Right lobe of liver (tissue), 6 donors: ENCODE results near the gene HAUS7. TPM values are rescaled to one million over a fixed set of nuclear protein-coding genes. Genes with fewer than 3 reads are reported as not detected.

ENCODE experiments used
- ATAC-seq, 4 donors: fragments of 200-7000 bp; cut with Tn5 transposase; one replicate each; pipeline ENCODE4 v1.9.1; 2020; ENCODE audit warnings: mild to moderate bottlenecking in 4 of 4, moderate library complexity in 4 of 4
- DNase-seq, 3 donors: peaks; one replicate each; pipeline ENCODE4 v3.0.0-alpha.2; 2020
- H3K27ac ChIP-seq, 3 donors: fragments of 200-600 bp; one replicate each; pipeline ENCODE4 v1.8.0; 2022
- H3K27me3 ChIP-seq, 2 donors: fragments of 200-600 bp; one replicate each; pipeline ENCODE4 v1.8.0; 2022
- H3K36me3 ChIP-seq, 4 donors: fragments of 200-600 bp; sonication (generic) in 1 of 4; one replicate each; pipeline versions ENCODE4 v1.5.1 to v1.8.0; 2017 to 2022; ENCODE audit warnings: control low read depth in 1 of 4
- H3K4me1 ChIP-seq, 4 donors: fragments of 200-600 bp; sonication (generic) in 1 of 4; one replicate each; pipeline versions ENCODE4 v1.5.1 to v1.8.0; 2017 to 2022; ENCODE audit warnings: control low read depth in 1 of 4
- H3K4me3 ChIP-seq, 3 donors: fragments of 200-600 bp; one replicate each; pipeline ENCODE4 v1.8.0; 2022
- H3K9me3 ChIP-seq, 4 donors: fragments of 200-600 bp; sonication (generic) in 1 of 4; one replicate each; pipeline versions ENCODE4 v1.5.1 to v1.8.0; 2017 to 2022; ENCODE audit warnings: control low read depth in 1 of 4
- POLR2A ChIP-seq: fragments of 450-650 bp; IDR thresholded peaks from one replicate; pipeline ENCODE4 v1.6.1; 2017; ENCODE audit warnings: antibody characterized with exemption, mild to moderate bottlenecking
- WGBS: methylation state at CpG from one replicate; pipeline ENCODE4 v1.1.6; 2018; ENCODE audit warnings: low coverage, low lambda C conversion rate; ENCODE audit not compliant: insufficient coverage; ENCODE audit errors: missing lambda C conversion rate; 5-methylcytosine and 5-hydroxymethylcytosine counted together
- intact Hi-C, 2 donors: fragments of 100-400 bp; cut with DNase I; formaldehyde crosslinking; loops; one replicate each; pipeline versions ENCODE4 v1.11.2 to v1.14.1; 2022
- total RNA-seq, 6 experiments: library from RNA; depleted of rRNA in 2 of 6; stranded (reverse); fragments of >200 nt in 2 of 6; fragmentation: NEBNext Ultra II Directional in 3 of 6; extraction: Animal tissue kit (Norgen Biotek cat#: 25700) in 3 of 6; gene quantifications; one replicate each; pipeline versions ENCODE4 v1.1.0 to v1.2.4, GENCODE V29; 2016 to 2023
- TF ChIP-seq, protein P1 (sequence below), 4 donors: fragments of 200-600 bp in 3 of 4; fragments of 450-650 bp in 1 of 4; IDR thresholded peaks; one replicate each; pipeline versions ENCODE4 v1.5.1 to v1.8.0; 2016 to 2022; ENCODE audit warnings: antibody characterized with exemption in 4 of 4, mild to moderate bottlenecking in 2 of 4
- donor health status: DM: no; HTN: yes; CAD: no.
- donor health status: DM: no; HTN: no; CAD: no.
- donor health status: DM: no; HTN: no; CAD: no.
- donor health status: DM: no; HTN: yes; CAD: no.
- donor health status: DM: no; HTN: yes; CAD: no.

The HAUS7 gene
- total RNA-seq, 6 experiments from 2014 or later: 5.6 to 14.9 (median 8.8) TPM

DNA sequence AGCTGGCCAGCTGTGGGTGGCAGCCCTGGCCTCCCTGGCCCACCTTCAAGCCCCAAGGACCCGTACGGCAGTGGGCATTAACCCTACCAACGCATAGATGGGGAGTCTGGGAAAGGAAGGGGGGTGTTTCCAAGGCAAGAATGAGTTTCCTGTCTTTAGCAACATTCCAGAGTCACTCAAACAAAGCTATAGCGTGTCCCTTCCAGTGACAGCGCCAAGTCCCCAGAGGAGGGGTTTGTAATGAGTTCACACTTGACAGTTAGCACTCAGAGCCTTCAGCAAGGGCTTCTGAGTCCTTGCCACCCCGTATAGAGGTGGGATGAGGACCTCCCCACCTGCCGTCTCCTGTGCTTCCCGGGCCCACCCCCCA lies 26.2 kb upstream of the HAUS7 start:
- Histone ChIP-seq H3K27me3 (no peaks in the 10 kb centered on the region), H3K4me1 (no peaks in the 10 kb centered on the region), H3K27ac (no peak overlapping the region), H3K36me3 (no peaks in the 10 kb centered on the region), H3K9me3 (no peaks in the 10 kb centered on the region), H3K4me3 (peak overlapping the region in 2 of 3 donors; percentile 18 to 26)
- no peak for ATAC-seq
- TF ChIP-seq, protein P1, sequence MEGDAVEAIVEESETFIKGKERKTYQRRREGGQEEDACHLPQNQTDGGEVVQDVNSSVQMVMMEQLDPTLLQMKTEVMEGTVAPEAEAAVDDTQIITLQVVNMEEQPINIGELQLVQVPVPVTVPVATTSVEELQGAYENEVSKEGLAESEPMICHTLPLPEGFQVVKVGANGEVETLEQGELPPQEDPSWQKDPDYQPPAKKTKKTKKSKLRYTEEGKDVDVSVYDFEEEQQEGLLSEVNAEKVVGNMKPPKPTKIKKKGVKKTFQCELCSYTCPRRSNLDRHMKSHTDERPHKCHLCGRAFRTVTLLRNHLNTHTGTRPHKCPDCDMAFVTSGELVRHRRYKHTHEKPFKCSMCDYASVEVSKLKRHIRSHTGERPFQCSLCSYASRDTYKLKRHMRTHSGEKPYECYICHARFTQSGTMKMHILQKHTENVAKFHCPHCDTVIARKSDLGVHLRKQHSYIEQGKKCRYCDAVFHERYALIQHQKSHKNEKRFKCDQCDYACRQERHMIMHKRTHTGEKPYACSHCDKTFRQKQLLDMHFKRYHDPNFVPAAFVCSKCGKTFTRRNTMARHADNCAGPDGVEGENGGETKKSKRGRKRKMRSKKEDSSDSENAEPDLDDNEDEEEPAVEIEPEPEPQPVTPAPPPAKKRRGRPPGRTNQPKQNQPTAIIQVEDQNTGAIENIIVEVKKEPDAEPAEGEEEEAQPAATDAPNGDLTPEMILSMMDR (IDR thresholded peaks at IDR 0.05): no peak
- no peak for TF ChIP-seq POLR2A
- 43% methylated on average over 3 of the region's 8 CpGs for whole genome bisulfite sequencing
- no peak for DNase-seq
- intact Hi-C loops: no loop called here

DNA sequence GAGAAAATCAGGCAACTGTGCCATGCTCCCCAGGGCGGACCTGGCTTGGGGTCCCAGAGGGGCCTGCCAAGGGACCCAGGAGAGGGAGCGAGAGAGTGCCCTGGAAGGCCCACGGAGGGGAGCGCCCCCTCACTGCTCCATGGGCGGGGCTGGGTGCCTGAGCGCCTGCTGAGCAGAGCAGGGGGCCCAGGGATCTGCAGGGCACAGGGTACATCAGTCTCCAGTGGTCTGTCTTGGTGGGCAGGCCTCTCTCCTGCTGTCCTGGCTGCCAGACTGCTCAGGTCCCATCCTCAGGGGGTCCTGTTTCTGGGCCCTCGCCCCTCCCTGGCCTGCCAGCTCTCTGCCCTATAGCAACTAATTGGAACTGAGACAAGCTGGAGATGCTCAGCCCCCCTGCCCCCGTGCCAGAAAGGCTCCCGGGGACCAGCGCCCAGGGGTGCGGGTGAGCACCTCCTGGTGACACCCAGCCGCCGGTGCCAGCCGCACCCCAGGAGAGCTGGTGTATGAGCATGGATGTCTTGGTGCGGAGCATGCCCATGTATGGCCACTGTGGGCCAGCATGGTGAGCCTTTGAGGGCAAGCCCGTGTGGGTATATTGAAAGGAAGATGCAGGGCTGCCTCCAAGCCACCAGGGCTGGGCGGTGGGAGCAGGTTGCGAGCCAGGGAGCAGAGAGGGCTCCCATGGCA lies 25.7 kb upstream of the HAUS7 start:
- DNase-seq (no peak), ATAC-seq (no peak)
- peak overlapping the region in 2 of 3 donors; percentile 18 to 26 for H3K4me3 ChIP-seq
- intact Hi-C loops: no loop called here
- H3K9me3 ChIP-seq: no peaks in the 10 kb centered on the region
- H3K4me1 ChIP-seq: no peaks in the 10 kb centered on the region
- no peak overlapping the region for H3K27ac ChIP-seq
- H3K36me3 ChIP-seq: no peaks in the 10 kb centered on the region
- WGBS: no CpG with 5 or more reads among the region's 18 CpGs
- no peaks in the 10 kb centered on the region for H3K27me3 ChIP-seq
- TF ChIP-seq, protein P1 (IDR thresholded peaks at IDR 0.05): no peak
- TF ChIP-seq POLR2A: no peak

DNA sequence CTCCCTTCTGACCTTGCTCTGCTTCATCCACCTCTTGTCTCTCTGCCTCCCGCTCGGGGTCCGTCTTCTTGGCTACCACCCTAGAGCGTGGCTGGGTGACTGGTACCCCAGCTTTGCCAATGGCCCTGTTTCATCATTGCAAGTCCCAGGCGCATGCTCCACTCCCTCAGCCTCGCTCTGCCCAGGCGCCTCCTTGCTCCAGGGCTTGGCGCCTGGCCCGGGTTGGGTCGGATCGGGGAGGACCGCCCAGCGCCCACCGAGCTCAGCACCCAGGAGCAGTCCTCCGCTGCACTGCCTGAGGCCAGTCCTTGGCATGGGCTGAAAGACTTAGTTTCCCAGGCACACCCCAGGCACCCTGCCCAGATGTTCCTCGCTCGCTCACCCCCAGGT lies 25.0 kb upstream of the HAUS7 start:
- WGBS: 38% methylated on average over 5 of the region's 17 CpGs
- TF ChIP-seq, protein P1 (IDR thresholded peaks at IDR 0.05): no peak
- no peak for TF ChIP-seq POLR2A
- Histone ChIP-seq H3K27ac (no peak overlapping the region), H3K27me3 (no peaks in the 10 kb centered on the region), H3K4me1 (no peaks in the 10 kb centered on the region), H3K36me3 (no peaks in the 10 kb centered on the region), H3K4me3 (peak overlapping the region; percentile 18 to 26 (median 18)), H3K9me3 (no peaks in the 10 kb centered on the region)
- no peak for DNase-seq
- intact Hi-C loops: no loop called here
- ATAC-seq: no peak

DNA sequence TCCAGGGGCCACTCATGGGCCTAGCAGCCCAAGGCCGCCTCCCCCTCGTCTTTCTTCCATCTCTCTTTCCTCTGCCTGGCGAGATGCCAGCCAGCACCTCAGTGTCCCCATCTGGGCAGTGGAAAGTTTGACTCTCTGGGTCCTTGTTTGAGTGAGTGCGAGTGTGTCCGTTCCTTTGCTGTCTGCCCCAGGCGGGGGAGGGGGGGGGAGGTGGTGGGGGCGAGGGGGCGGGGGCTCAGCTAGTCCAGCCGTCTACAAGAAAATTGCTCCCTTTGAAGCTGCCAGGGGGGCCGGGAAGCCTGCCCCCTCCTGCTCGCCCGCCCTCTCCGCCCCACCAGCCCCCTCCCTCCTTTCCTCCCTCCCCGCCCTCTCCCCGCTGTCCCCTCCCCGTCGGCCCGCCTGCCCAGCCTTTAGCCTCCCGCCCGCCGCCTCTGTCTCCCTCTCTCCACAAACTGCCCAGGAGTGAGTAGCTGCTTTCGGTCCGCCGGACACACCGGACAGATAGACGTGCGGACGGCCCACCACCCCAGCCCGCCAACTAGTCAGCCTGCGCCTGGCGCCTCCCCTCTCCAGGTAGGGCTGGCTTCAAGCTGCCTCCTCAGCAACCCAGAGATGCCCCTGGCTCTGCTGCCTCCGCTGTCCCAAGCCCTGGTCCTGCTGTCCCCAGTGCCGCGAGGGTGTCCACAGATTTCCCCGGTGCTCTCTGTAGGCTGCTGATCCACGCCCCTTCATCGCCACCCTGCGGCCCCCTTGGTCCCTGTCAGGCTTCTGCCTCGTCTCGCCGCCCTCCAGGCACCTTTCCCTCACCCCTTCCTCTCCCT lies 24.4 kb upstream of the HAUS7 start, which contains the start of gene BGN:
TSS of gene BGN (plus strand) at position 440 of the 821 bp plus-strand sequence. CDS start 9,652 bp downstream, outside the sequence.
- peak in 1 of 3 donors; percentile 40 for DNase-seq
- peak within 1 kb of the TSS; percentile 18 to 26 (median 18) for H3K4me3 ChIP-seq

More for the DNA sequence above, 24.4 kb upstream of the HAUS7 start, which contains the start of gene BGN:
- Histone ChIP-seq H3K36me3 (no peaks in the 10 kb centered on the region), H3K9me3 (no peaks in the 10 kb centered on the region), H3K27me3 (no peaks in the 10 kb centered on the region), H3K27ac (no peak within 1 kb of the TSS), H3K4me1 (no peaks in the 10 kb centered on the region)
- WGBS: 42% methylated on average over 22 of the region's 41 CpGs
- intact Hi-C loops: no loop called here
- peak; percentile 18 to 53 (median 36) for ATAC-seq
- TF ChIP-seq, protein P1 (IDR thresholded peaks at IDR 0.05): peak in 3 of 4 donors; percentile 4 to 17 (median 7)
- no peak for TF ChIP-seq POLR2A
